Stimulated activated naive CD4-positive, alpha-beta T cell (primary cell): Measurements from ENCODE around the gene TMUB1.
"Not testable (repeated sequence)": the region's sequence is repeated elsewhere in the genome, so short reads cannot be mapped to it uniquely, and the experiment has no call there.

Source experiments
- DNase-seq, 6 experiments: peaks; one replicate each; lab custom pipeline; 2025; lab: John Stamatoyannopoulos, UW

TMUB1 gene

DNA sequence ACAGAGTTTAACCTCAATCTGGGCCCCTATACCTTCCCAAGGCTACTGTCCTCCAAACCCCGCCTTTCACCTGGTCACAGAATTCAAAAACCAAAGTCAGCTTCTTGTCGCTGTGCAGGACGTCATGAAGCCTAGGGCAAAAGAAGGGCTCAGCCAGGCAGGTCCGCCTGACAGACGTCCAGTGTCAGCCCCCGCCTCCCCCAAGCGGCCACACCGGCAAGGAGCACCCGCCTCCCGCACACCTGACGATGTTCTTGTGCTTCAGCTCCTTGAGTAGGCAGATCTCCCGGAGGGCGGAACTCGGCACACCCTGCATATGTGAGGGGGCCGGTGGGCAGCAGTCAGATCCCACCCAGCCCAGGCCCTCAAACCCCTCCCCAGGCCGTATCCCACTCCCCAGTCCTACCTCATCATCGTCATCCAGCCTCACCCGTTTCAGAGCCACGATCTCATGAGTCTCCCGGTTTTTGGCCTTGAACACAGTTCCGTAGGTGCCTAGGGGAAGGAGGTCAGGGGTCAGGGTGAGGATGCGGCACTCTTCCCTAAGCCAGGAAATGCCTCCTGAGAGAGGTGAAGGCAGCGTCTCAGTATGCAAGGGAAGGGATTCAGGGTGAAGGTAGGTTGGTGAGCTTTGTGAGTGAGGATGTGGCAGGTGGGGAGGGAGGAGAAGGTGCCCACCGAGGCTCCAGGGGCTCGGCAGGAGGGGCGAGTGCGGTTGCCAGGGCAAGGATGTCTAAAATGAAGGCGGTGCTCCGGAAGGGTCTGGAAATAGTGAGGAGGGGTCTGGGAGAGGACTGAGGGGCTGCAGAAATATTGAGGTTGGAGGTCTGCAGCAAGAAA is 26.4 kb downstream of the TMUB1 start:
- no peak for DNase-seq

GRCh38 chr7:151056283-151056665 is 27.0 kb downstream of the TMUB1 start:
- DNase-seq = no peak

DNA sequence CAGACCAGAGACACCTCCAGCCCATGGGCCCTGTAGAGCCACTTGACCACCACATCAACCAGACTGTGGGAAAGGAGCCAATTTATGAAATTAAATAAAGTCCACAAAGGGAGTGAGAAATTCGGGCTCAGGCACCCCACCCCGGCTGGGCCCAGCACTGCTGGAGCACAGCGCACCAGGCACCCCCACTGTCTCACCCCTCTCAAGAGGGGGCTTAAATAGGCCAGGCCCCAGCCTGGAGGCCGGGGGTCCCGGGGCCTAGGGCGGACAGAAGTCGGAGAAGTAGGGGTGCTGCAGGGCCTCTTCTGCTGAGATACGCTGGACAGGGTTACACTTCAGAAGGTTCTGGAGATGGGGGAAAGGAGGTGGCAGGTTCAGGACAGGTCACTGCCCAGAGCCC is 29.5 kb downstream of the TMUB1 start:
- DNase-seq = no peak

- no peak for DNase-seq
Observed at GRCh38 chr7:151053096-151053495, 30.2 kb downstream of the TMUB1 start.

DNA sequence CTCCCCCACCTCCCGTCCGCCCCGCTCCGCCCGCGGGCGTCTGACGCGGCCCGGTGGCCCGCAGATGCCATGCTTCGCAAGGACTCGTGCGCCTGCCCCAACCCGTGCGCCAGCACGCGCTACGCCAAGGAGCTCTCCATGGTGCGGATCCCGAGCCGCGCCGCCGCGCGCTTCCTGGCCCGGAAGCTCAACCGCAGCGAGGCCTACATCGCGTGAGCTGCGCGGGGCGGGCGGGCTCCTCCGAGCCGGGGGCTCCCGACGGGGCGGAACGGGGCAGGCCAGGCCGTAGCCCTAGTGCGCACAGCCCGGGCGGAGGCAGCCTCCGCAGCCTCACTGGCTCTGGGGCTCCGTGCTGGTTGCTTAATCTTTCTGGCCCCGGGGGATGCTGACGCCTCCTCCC is 32.2 kb downstream of the TMUB1 start:
- DNase-seq = peak; percentile 38 to 67 (median 62)

DNA sequence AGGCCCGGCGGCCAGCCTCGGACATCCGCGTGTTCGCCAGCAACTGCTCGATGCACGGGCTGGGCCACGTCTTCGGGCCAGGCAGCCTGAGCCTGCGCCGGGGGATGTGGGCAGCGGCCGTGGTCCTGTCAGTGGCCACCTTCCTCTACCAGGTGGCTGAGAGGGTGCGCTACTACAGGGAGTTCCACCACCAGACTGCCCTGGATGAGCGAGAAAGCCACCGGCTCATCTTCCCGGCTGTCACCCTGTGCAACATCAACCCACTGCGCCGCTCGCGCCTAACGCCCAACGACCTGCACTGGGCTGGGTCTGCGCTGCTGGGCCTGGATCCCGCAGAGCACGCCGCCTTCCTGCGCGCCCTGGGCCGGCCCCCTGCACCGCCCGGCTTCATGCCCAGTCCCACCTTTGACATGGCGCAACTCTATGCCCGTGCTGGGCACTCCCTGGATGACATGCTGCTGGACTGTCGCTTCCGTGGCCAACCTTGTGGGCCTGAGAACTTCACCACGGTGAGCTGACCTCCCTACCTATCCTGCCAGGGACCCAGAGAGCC is 34.3 kb downstream of the TMUB1 start:
- DNase-seq = no peak

DNA sequence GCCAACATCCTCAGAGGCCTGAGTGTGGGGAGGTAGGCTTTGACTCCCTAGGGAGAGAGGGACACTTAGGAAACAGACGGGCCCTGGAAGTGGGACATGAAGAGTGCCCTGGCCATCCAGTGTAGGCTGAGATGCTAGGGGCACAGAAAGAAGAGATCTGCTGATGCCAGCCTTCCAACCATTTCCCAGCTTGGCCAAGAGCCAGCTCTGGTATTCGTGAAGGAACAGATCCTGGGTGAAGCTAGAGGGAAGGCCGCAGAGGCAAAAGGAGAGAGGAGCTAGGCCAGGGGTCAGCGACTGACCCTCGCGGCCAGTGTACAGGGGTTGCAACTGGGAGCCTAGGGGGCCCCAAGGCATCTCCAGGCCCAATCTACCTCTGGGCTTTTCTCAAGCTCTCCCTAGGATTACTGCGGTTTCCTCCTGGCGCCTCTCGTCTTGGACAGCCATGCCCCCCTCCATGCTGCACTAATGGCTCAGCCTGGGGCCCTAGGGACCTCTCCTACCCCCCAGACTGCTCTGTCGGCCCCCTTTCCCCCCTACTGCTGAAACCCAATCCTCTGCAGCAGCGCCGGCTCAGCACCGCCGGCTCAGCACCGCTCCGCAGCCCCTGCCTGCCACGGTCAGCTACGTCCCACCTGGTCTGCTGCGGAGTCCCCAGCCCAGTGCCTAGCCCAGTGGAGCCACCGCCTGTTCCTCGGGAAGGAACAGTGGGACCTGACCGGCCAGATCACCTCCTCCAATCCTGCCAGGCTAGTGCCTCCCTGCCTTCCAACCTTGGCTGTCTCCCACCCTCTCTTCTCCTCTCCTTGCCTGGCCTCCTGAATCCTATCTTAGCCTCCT is 35.1 kb downstream of the TMUB1 start, which contains the start of gene ASIC3:
Gene ASIC3 (plus strand): TSS at position 556 of the 840 bp plus-strand sequence. CDS start 355 bp downstream, outside the sequence.
- DNase-seq = no peak

GRCh38 chr7:151046603-151047573 is 36.4 kb downstream of the TMUB1 start:
- DNase-seq = no peak

GRCh38 chr7:151045967-151046366 is 37.3 kb downstream of the TMUB1 start:
- DNase-seq = no peak

- no peak for DNase-seq
Observed at GRCh38 chr7:151045262-151045661, 38.0 kb downstream of the TMUB1 start.

- no peak for DNase-seq
Observed at GRCh38 chr7:151043959-151044358, 39.3 kb downstream of the TMUB1 start.

- DNase-seq = not testable (repeated sequence)
Observed at GRCh38 chr7:151043449-151043848, 39.8 kb downstream of the TMUB1 start.

GRCh38 chr7:151040616-151041375 is 42.5 kb downstream of the TMUB1 start:
- DNase-seq = no peak

- no peak for DNase-seq
Observed at GRCh38 chr7:151039850-151040548, 43.3 kb downstream of the TMUB1 start.

DNA sequence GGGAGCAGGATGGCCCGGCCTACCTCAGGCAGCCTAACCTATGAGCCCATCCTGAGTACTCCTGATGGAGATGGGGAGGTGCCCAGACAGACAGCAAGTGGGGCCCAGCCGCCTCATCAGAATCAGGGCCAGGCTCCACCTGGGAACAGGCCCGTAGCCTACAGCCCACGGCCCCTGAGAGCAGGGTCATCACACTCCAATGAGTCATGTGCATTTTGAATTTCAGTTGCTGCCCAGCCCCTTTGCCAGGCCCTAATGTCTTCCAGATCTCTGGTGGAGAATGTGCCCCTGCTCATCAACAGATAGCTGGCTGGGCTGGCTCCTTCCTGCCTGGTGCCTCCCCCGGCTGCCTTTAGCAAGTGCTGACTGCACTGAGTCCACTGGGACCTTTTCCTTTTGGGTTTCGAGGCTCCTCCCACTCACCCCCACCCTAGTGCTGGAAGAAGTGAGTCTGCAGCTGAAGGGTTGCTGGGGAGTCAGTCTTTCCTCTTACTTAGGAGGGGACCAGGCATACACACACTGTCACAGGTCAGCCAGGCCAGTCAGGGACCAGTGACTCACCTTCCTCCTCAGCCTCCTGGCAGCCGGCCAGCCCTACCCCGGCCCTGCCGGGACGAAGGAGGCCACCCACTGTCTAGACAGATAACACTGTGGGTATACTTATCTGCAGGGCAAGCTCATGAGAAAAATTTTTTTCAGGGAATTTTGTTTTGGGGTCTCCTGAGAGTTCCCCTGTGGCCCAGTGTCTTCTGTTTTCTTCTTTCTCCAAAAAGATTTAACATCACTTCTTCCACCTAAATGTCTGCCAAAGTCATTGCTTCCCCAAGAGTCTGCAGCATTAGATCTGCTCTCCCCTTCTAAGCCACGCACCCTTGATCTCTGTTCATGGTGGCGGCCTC is 44.1 kb downstream of the TMUB1 start:
- no peak for DNase-seq

DNA sequence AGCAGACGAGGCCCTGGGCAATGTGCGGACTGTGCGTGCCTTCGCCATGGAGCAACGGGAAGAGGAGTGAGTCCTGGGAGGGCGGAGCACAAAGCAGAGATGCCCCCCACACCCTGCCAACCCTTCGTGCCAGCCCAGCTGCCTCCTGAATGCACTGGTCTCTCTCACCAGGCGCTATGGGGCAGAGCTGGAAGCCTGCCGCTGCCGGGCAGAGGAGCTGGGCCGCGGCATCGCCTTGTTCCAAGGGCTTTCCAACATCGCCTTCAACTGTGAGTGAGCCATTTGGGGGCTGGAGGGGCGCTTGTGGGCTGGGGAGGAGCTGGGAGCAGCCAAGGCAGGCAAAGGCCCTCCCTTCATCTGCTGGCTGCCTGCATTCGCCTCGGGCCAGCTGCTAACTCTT is 47.4 kb downstream of the TMUB1 start:
- DNase-seq = no peak

DNA sequence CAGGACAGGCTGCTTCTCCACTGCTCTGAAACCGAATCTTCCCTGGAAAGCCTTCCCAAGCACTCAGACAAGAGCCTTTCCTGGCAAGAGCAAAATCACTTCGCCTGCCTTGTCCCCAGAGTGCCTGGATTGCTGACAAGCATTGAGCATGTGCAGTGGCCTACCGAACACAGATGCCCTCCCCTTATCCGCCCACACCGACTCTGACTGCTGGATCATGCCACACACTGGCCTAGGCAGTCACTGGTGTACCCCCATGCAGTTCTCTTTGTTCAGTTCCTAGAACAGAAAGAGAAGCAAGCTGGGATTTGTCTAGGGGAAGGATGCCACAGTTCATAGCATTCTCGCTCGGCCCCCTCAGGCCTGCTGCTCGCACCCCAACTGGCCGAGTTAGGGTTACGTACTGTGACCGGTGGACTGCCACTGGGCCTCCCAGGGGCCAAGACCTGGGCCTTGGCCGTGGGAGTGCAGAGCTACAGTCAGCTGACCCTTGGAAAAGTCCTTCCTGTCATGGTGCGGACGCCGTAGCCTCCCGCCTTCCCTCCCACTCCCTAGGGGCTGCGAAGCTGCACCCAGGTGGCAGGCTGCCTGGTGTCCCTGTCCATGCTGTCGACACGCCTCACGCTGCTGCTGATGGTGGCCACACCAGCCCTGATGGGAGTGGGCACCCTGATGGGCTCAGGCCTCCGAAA is 48.1 kb downstream of the TMUB1 start:
- no peak for DNase-seq

DNA sequence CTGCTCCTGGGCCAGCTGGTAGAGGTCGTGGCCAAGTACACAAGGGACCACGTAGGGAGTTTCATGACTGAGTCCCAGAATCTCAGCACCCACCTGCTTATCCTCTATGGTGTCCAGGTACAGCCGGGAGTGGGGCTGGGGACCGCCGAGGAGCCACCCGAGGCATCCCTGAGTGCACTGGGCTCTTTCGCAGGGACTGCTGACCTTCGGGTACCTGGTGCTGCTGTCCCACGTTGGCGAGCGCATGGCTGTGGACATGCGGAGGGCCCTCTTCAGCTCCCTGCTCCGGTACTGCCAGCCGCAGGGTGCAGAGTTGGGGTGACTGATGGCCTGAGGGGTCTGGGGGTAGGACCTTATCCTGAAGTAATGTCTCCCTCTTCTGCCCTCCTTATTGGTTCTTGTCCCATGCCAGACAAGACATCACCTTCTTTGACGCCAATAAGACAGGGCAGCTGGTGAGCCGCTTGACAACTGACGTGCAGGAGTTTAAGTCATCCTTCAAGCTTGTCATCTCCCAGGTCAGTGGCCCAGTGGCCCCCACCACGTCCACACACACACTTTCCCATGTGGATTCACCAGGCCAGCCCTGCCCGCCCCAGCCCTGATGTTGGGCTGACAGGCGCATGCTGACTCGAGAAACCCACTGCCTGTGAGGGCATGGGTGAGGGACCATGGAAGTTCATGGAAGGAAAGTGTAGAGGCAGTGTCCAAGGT is 48.8 kb downstream of the TMUB1 start:
- DNase-seq = no peak
